ENCODE results near the gene XAB2. TPM values are rescaled to one million over a fixed set of nuclear protein-coding genes. Genes with fewer than 3 reads are reported as not detected.

XAB2 gene
- total and polyA plus RNA-seq, 4 donors: 34.1 to 48.3 (median 39.3) TPM

DNA sequence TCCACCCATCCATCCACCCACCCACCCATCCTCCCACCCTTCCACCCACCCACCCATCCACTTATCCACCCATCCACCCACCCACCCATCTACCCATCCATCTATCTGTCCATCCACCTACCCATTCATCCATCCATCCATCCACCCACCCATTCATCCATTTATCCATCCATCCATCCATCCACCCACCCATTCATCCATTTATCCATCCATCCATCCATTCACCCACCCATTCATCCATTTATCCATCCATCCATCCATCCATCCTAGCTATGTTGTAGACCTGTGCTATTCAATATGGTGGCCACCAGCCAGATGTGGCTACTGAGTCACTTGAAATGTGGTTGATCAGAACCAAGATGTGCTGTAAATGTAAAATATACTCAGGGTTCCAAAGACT is 28.6 kb downstream of the XAB2 start:
- H3K36me3 ChIP-seq (ENCODE audit: control insufficient read depth in 4 of 4, insufficient read depth in 4 of 4, low read length in 4 of 4): no peaks in the 10 kb centered on the region
- H3K9ac ChIP-seq (ENCODE audit: insufficient read depth in 1 of 2, low read length in 2 of 2): no peak overlapping the region
- DNase-seq: no peak
- H3K9me3 ChIP-seq (ENCODE audit: control insufficient read depth in 4 of 4, insufficient read depth in 3 of 4, low read length in 3 of 4): peaks cover 0 to 2% (median 0%) of the 10 kb centered on the region in 4 donors
- no peak overlapping the region for H3K27ac ChIP-seq (ENCODE audit: low read depth in 1 of 2, low read length in 1 of 2)
- peaks cover 4 to 11% (median 9%) of the 10 kb centered on the region in 3 donors for H3K27me3 ChIP-seq (ENCODE audit: control insufficient read depth in 3 of 3, insufficient read depth in 3 of 3, low read length in 2 of 3)
- TF ChIP-seq CTCF (IDR thresholded peaks at IDR 0.05; ENCODE audit: control extremely low read depth, extremely low read depth): no peak
- no peak overlapping the region for H3K4me3 ChIP-seq
- peaks cover 0 to 9% (median 0%) of the 10 kb centered on the region in 5 donors for H3K4me1 ChIP-seq (ENCODE audit: control insufficient read depth in 5 of 5, insufficient read depth in 5 of 5, low read length in 5 of 5)
- ATAC-seq (ENCODE audit: insufficient read depth, low FRiP score): no peak

- ATAC-seq (ENCODE audit: insufficient read depth, low FRiP score) (no peak), DNase-seq (no peak)
- Histone ChIP-seq H3K4me3 (no peak overlapping the region), H3K27me3 (ENCODE audit: control insufficient read depth in 3 of 3, insufficient read depth in 3 of 3, low read length in 2 of 3) (peaks cover 0 to 22% (median 22%) of the 10 kb centered on the region in 3 donors), H3K4me1 (ENCODE audit: control insufficient read depth in 5 of 5, insufficient read depth in 5 of 5, low read length in 5 of 5) (peaks cover 0 to 7% (median 0%) of the 10 kb centered on the region in 5 donors), H3K9ac (ENCODE audit: insufficient read depth in 1 of 2, low read length in 2 of 2) (no peak overlapping the region), H3K27ac (ENCODE audit: low read depth in 1 of 2, low read length in 1 of 2) (no peak overlapping the region), H3K36me3 (ENCODE audit: control insufficient read depth in 4 of 4, insufficient read depth in 4 of 4, low read length in 4 of 4) (no peaks in the 10 kb centered on the region), H3K9me3 (ENCODE audit: control insufficient read depth in 4 of 4, insufficient read depth in 3 of 4, low read length in 3 of 4) (no peaks in the 10 kb centered on the region)
- 76 to 84% methylated on average over 6 of the region's 6 CpGs for WGBS, 2 donors
- TF ChIP-seq CTCF (IDR thresholded peaks at IDR 0.05; ENCODE audit: control extremely low read depth, extremely low read depth): no peak
These were observed 31.2 kb downstream of the XAB2 start for GRCh38 chr19:7598180-7598579.

- Histone ChIP-seq H3K36me3 (ENCODE audit: control insufficient read depth in 4 of 4, insufficient read depth in 4 of 4, low read length in 4 of 4) (no peaks in the 10 kb centered on the region), H3K4me1 (ENCODE audit: control insufficient read depth in 5 of 5, insufficient read depth in 5 of 5, low read length in 5 of 5) (peaks cover 0 to 7% (median 0%) of the 10 kb centered on the region in 5 donors), H3K9me3 (ENCODE audit: control insufficient read depth in 4 of 4, insufficient read depth in 3 of 4, low read length in 3 of 4) (no peaks in the 10 kb centered on the region), H3K27ac (ENCODE audit: low read depth in 1 of 2, low read length in 1 of 2) (no peak overlapping the region), H3K9ac (ENCODE audit: insufficient read depth in 1 of 2, low read length in 2 of 2) (no peak overlapping the region), H3K4me3 (no peak overlapping the region), H3K27me3 (ENCODE audit: control insufficient read depth in 3 of 3, insufficient read depth in 3 of 3, low read length in 2 of 3) (peaks cover 0 to 22% (median 22%) of the 10 kb centered on the region in 3 donors)
- TF ChIP-seq CTCF (IDR thresholded peaks at IDR 0.05; ENCODE audit: control extremely low read depth, extremely low read depth): no peak
- DNase-seq: no peak
- ATAC-seq (ENCODE audit: insufficient read depth, low FRiP score): no peak
- WGBS, 2 donors: 70 to 73% methylated on average over 9 of the region's 9 CpGs
These were observed 31.7 kb downstream of the XAB2 start for GRCh38 chr19:7597689-7598088.

All from lung (tissue), 12 donors.